ENCODE measurements around the gene BCL2. TPM values are rescaled to one million over a fixed set of nuclear protein-coding genes. Genes with fewer than 3 reads are reported as not detected.
A peak's percentile ranks its signal among the peaks of the same experiment; 100 is the strongest.
"Not testable (repeated sequence)": the region's sequence is repeated elsewhere in the genome, so short reads cannot be mapped to it uniquely, and the experiment has no call there.

BCL2 gene
- total RNA-seq = 0.87 and 1.6 TPM in 2 replicates

DNA sequence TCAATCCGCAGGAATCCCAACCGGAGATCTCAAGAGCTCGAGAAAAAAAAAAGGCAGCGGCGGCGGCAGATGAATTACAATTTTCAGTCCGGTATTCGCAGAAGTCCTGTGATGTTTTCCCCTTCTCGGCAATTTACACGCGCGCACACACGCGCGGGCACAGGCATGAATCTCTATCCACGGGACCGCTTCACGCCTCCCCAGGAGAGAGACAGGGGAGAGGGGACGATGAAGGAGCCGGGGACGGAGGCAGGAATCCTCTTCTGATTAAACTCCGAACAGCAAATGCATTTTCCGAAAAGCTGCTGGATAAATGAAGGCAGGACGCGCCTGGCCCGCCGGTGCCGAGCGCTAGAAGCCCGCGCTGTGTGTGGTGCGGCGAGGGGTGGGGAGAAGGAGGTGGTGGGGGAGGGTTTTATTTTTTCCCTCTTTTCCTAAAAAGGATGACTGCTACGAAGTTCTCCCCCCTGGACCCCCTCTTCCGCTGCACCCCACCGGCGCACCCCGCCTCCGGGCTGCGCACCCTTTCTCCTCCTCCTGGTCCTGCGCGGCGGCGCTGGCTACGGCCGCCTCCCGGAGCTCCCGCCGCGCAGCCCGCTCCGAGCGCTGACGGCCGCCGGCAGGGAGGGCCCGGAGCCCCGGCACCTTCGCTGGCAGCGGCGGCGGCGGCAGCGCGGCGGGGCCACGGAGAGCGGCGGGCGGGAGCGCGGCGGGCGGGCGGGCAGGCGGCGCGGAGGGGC is at the start of gene BCL2:
TSS of gene BCL2 (minus strand) at position 387 of the 740 bp plus-strand sequence.
- DNase-seq (ENCODE audit: low read depth in 2 of 2) = peak; percentile 44 to 49

DNA sequence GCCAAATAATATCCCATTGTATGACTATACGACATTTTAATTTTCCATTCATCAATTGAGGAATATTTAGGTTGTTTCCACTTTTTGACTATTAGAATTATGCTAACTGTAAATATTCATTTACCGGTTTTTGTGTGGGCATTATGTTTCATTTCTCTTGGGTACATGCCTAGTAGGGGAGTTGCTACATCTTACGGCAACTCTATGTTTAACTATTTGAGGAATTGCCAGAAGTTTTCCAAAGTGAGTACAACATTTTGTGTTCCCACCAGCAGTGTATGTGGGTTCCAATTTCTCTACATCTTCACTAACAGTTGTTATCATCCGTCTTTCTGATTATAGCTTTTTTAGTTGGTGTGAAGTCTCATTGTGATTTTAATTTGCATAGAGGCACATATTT is 49.0 kb upstream of the BCL2 start:
- DNase-seq (ENCODE audit: low read depth in 2 of 2) = no peak

- peak; percentile 98 for DNase-seq (ENCODE audit: low read depth in 2 of 2)
Measured at GRCh38 chr18:63367053-63367953, 47.7 kb upstream of the BCL2 start, which contains the start of gene KDSR. TSS of gene KDSR (minus strand) at chr18:63367206. CDS start at chr18:63367118, 88 bp downstream.

DNA sequence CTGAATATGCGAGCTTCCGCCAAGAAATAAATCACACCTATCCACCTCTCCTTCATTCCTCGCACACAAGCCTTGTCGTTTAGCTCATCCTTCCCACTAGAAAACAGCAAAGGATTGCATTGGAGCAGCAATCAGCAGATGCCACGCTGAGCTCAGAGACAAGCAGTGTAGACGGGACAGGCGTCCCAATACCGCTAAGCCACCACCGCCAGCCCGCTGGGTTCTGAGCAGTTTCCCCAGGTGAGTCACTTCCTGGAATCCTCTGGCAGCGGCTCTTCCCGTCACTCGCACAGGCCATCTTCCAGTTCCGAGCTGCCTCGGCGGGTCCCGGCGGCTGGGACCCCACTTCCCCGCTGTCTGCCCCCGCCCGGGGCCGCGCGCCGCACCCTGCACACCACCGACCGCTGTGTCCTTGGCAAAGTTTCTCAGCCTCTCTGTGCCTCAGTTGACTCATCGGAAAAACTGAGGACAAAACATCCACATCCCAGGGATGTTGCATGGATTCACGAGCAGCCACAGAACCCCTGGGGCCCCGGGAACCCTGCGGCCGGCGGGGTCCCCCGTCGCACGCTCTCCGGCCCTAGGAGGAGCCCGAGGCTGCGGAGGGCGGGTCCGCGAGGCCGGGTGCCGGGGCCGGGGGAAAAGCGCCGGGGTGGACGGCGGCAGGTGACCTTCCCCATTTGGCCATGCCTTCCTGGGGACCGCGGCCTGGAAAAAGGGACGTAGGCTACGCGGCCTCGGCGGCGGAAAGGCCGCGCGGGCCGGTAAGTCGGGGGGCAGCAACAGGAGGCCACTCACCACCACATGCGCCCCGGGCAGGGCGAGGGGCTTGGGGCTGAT is 46.9 kb upstream of the BCL2 start:
- peak; percentile 75 to 79 for DNase-seq (ENCODE audit: low read depth in 2 of 2)

- DNase-seq (ENCODE audit: low read depth in 2 of 2) = peak in 1 of 2 donors; percentile 7
Measured at GRCh38 chr18:63365876-63366212, 46.3 kb upstream of the BCL2 start.

GRCh38 chr18:63363951-63364350 is 44.4 kb upstream of the BCL2 start:
- DNase-seq (ENCODE audit: low read depth in 2 of 2) = no peak

DNA sequence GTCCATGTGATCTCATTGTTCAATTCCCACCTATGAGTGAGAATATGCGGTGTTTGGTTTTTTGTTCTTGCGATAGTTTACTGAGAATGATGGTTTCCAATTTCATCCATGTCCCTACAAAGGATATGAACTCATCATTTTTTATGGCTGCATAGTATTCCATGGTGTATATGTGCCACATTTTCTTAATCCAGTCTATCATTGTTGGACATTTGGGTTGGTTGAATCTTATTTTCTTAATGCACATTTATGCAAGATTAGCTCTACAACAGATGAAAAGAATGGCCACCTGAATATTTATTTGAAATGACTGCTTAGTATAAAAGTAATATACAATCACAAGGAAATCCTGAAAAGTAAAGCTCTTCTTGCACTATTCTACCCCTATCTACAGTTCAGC is 43.9 kb upstream of the BCL2 start:
- not testable (repeated sequence) for DNase-seq (ENCODE audit: low read depth in 2 of 2)

DNA sequence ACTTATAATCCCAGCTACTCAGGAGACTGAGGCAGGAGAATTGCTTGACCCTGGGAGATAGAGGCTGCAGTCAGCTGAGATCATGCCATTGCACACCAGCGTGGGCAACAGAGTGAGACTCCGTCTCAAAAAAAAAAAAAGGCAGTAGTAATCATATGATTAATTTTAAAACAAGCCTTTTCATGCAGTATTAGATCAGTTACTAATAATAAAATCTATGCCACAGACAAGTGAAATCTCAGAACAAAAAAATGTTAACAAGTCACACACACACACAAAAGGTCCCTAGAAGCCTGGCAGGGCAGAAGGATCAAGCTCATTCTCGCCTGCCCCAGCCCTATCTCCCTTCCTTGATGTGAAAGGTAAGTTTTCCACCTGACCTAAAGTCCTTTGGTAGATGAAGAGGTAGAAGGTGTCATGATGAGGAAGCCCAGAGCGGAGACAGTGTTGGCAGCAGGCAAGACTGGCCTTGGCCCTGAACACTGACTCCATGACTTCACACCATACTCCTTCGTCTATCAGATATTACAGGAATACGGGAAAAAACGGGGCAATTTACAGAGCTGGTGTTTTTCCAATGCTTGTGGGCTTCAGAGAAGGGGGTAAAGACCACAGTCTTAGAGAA is 36.8 kb upstream of the BCL2 start:
- DNase-seq (ENCODE audit: low read depth in 2 of 2) = no peak

DNA sequence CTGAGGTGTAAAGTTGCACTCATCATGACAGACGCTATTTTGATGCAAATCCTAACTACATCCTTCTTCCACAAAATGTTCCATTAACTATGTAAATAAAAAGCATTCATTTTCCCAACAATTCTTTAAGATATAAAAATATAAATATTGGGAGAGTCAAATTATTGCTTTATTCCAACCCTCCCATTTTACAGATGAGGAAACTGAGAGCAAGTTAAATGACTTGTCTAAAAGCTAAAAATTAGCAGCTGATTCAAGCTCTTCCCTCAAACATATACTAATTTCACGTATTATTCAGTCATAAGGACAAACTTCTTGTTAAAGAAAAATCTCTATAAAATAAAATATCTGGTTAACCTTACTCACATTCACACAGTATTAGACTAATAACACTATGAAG is 30.7 kb upstream of the BCL2 start:
- no peak for DNase-seq (ENCODE audit: low read depth in 2 of 2)

DNA sequence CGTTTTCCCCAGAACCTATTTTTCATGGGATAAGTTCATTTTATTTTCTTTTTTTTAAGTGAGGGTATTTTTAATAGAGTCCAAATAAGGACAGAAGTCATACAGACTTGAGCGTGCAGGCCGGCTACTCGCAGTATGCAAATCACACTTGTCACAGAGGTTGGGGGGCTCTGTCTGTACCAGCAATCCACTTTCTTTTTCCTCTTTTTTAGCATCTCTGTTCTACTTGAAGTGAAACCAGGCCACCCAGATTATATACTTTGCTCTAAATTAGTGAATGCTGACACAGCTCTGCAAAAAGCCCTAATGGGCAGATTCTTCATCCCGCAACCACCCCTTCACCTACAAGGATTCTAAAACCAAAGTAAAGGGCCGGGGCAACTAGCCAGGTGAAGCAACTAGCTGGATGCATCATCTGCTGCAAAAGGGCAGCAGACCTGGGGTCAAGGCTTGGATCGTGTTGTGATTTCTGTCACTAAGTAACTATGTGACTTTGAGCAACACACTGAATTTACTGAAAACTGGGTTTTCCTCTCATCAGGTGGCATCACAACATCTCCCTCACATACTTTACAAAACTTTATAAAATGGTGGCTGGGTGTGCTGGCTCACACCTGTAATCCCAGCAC is 29.1 kb upstream of the BCL2 start:
- DNase-seq (ENCODE audit: low read depth in 2 of 2) = no peak

GRCh38 chr18:63346480-63347183 is 27.1 kb upstream of the BCL2 start:
- no peak for DNase-seq (ENCODE audit: low read depth in 2 of 2)

DNA sequence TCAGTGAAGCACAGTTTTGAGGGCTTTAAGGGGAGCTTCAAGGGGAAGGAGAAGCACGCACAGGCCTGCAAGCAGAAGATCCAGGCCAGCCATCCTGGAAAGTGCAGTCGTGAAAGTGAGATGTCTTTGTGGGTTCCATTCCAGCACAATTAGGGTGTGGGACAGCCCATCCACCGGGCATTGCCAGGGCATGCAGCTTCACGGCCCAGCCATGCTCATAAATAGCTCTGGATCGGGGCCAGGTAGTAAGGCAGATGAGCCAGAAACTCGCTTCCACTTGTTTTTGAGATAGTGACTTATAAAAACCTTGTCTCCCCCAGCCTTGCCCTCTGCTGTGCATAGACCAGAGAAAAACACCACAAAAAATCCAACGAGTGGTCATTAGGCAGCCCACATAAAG is 26.5 kb upstream of the BCL2 start:
- DNase-seq (ENCODE audit: low read depth in 2 of 2) = peak in 1 of 2 donors; percentile 32

DNA sequence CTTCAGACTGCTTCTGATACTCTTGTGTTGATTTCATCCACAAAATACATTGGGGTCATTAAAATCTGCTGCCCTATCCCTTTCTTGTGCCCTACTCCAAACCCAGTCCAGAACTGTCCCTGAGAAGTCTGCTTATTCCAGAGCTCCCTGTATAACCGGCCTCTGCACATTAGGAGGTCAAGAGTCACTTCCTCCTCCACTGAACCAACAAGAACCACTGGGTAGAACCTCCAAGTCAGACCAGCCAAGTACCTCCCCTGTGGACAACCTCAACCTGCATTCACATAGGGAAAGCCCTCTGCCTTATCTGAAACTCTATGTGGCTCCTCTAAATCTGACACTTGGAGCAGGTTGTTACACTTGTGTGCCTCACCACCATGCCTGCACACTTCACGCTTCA is 25.3 kb upstream of the BCL2 start:
- no peak for DNase-seq (ENCODE audit: low read depth in 2 of 2)

GRCh38 chr18:63344263-63344662 is 24.7 kb upstream of the BCL2 start:
- DNase-seq (ENCODE audit: low read depth in 2 of 2) = no peak

- peak; percentile 33 to 62 for DNase-seq (ENCODE audit: low read depth in 2 of 2)
Measured at GRCh38 chr18:63342206-63342605, 22.6 kb upstream of the BCL2 start.

DNA sequence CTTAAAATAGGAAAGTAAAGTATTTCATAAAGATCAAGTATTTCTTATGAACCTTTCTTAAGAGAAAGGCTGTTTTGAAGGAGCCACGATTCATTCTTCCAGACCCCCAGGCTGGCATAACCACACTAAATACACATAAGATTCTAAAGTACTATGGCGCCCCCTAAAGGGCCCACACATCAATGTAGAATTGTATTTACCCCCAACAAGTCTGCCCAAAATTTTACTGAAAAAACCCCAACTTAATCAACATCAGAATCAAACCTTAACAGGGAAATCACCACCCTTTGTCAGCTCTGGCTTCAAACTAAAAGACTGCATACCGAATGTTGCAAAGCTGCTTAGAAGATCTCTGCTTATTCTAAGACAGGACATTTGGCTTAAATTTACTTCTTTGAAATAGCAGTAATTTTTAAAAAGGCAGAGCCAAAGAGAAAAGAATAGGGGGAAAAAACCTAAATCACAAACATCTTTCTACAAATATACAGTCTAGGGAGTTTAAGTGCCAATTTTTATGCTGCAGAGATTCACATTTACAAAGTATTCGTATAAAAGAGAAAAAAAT is 20.4 kb upstream of the BCL2 start:
- DNase-seq (ENCODE audit: low read depth in 2 of 2) = peak; percentile 54 to 55

DNA sequence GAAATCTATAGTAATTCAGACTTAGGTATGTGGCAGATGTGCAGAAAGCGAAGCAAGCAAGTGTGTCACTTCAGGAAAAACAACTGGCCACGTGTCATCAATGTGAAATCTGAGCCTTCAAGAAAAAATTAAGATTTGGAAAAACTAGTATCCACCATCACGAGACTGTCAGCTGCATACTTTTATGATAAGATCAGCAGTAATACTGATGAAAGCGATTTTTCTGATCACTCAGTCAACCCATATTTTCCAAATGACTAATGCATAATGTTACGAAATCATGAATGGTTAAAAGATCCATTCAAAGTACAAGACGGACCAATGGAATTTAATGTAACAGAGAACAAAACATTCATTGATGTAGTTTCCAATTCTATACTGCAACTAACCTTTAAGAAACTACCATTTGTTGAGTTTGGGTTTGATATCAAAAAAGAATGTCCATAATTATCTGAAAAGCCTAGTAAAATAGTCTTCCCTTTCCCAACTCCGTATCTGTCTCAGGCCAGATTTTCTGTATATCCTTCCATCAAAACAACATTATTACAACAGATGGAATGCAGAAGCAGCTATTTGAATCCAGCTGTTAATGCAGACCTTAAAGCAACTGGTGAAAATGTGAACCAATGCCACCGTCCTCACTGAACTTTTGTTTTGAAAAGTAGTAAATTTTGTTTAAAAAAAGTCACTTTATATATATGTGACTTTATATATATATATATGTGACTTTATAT is 17.0 kb upstream of the BCL2 start:
- peak; percentile 55 to 76 for DNase-seq (ENCODE audit: low read depth in 2 of 2)

GRCh38 chr18:63331105-63331504 is 11.5 kb upstream of the BCL2 start:
- no peak for DNase-seq (ENCODE audit: low read depth in 2 of 2)
